GM21515 (cell line): Measurements from ENCODE around the gene ALDH1L2.

ENCODE experiments used
- ATAC-seq: cut with Tn5 transposase; IDR thresholded peaks from one replicate; pipeline ENCODE4 v1.9.1; 2021; ENCODE audit not compliant: unreplicated experiment

The ALDH1L2 gene

DNA sequence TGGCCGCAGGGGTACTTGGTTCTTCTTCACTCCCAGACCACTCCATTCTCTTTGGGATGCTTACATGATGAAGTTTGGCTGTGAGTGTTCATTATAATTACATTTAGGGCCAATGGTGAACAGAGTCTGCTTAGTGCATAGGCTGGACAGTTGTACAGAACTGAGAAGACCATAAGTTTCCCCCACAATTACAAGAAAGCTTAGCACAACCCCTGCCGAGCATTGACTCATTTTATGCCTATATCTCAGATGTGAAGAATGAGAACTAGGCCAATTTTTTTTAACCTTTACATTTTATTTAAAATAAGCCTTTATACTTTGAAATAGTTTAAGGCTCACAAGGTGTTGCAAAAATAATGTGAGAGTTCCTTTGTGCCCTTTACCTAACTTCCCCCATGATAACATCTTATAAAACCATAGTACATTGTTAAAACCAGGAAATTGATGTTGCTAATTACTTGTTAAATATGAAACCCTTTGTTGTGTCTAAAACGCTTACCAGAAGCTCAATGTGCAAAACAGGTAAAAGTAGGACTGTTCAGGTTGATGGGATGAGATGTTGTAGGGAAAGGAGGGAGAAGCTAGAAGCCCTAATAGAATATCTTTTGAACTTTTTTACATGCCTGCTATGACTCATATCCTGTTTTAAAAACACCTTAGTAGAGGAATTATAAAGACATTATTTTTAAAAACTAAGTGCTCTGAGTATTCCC, 47.2 kb downstream of the ALDH1L2 start:
- ATAC-seq: no peak

DNA sequence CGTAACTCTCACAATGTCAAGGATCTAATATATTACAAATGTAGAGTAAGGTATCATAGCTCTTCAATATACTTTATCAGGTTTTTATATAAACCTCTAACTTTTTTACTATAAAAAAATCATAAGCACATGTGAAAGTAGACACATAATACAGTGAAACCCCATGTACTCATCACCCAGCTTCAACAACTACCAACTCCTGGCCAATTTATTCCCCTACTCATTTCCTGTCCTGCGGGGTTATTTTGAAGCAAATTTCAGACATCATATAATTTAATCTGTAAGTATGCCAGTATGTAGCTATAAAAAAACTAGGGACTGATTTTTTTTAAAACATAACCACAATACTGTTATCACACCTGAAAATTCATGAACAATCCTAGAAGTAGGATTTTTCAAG, 50.4 kb downstream of the ALDH1L2 start:
- no peak for ATAC-seq

DNA sequence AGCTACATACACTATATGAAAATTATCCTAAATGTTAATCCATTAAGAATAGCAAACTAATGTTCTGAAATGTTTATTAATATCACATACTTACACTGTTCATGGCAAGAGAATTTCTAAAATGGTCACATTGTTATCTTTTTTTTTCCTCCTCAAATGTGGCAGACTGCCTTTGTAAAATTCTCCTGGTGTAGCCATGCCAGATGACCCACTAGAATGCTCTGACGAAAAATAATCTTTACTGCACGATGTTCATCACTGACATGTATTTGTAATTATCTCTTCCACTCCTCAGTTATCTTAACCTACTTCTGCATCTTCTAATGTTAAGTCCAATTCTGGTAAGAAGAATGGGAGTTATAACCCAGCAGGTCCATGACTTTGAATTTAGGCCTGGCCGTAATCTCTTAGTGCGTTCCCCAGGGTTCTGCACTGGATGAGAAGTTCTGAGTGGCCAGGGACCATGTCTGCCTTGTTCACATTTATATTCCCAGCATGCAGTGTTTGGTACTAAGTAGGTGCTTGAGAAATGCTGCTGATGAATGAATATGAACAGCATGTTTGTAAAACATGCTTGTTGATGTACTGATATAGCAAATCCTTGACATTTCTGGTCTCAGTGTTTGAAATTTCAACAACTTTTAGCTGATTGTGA, 51.4 kb downstream of the ALDH1L2 start:
- ATAC-seq: no peak

DNA sequence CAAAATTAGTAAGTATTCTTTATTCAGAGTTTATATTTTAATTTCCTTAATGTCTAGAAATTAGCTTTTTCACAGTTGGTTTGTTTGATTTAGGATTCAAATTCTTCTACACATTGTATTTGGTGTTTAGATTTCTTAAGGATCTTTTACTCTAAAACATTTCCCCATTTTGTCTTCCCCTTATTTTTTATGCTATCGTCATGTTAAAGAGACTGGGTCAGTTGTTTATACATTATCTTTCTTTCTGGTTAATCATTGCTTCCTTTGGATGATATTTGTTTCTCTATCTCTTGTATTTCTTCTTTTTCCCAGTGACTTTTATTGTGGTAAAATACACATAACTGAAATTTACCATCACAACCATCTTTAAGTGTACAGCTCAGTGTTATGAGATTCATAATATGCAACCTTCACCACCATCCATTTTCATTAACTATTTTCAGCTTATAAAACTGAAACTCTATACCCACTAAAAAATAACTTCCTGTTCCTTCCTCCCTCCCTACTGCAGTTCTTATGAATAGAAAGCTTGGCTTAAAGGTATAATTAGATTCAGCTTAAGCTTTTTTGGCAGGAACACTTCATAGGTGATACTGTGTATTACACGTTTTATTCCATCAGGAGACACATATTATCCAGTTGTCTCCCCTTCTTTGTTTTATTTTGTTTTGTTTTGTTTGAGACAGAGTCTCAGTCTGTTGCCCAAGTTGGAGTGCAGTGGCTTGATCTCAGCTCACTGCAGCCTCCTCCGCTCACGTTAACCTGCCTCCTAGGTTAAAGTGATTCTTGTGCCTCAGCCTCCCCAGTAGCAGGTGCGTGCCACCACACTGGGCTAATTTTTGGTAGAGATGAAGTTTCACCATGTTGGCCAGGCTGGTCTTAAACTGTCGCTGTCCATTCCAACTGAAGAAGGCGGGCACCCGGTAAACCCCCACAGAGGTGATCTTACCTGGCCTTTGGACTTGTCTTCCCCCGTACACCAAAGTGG, 53.1 kb downstream of the ALDH1L2 start:
- ATAC-seq: peak; percentile 88

DNA sequence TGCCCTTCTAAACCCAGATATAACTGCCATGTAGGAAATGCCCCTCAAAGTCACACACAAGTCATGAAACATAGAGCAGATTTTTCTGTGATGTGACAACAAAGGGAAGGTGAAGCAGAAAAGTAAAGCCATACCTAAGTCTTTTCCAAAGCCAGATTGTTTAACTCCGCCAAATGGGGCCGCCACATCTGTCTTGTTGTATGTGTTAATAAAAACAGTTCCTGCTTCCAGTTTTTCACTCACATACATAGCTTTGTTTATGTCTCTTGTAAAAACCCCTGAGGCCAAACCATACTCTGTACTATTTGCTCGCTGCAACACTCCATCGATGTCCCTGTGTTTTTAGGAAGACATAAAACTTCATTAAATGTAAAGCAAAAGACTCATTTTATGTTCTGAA, 57.8 kb downstream of the ALDH1L2 start:
- no peak for ATAC-seq

DNA sequence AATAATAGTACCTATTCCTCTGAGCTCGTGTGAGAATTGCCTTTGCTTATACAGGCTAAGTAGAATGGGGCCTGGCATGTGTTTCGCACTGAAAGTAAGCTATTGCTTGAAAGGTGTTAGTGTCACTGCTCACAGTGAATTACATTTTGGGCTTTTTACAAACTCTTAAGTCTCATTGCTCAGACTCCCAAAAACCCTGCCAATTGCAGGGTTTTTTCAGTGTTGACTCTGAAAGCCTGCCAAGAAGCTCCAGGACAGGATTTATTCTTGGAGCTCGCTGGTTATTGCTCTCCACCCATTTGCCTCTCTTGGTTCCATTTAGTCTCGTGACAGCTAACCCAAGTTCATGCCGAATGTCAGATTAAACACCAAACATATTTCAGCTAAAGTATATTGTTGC, 58.4 kb downstream of the ALDH1L2 start:
- ATAC-seq: no peak

DNA sequence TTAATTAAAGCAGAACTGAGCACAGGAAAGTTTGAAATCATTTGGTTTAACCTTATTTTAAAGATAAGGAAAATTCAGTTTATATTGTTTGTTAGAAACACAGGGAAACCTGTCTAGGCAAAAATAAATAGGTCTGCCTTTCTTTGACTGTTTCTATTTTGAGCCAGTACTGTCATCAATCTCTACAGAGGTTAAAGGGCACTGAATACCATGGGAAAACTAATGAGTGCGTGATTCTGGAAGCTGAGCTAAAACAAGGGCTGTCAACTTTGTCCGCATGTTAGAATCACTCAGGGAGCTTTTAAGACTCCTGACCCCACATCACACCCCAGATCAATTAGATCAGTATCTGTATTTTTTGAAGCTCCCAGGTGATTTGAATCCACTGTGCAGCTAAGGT, 59.3 kb downstream of the ALDH1L2 start:
- no peak for ATAC-seq

DNA sequence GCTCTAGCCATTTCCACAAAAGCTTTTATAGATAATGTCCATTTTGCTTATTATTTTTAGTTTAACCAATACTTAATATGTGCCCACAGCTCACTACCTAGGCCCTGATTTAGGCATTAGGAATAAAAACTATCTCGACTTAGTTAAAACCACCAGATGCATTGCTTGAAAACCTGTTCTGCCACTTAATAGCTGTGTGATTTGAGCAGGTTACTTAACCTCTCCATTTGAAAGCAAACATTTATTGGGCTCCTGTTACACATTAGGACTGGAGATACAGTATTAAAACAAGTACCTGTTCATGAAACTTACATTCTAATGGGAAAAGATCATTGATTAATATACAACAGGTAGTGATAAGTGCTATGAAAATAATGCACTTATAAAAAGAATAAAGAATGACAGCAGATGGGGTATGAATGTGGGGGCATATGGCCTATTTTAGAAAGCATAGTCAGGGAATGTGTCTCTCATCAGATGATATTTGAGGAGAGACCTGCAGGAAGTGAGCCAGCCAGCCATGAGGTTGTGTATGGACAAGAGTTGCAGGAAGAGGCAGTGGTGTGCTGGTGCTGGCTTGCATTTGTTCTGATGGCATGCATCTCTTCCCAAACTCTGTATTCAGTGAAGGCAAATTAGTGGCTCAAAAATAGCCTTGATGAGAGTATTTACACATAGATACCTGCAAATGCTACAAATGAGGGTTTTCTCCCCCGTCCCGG, 63.9 kb downstream of the ALDH1L2 start:
- ATAC-seq: no peak

DNA sequence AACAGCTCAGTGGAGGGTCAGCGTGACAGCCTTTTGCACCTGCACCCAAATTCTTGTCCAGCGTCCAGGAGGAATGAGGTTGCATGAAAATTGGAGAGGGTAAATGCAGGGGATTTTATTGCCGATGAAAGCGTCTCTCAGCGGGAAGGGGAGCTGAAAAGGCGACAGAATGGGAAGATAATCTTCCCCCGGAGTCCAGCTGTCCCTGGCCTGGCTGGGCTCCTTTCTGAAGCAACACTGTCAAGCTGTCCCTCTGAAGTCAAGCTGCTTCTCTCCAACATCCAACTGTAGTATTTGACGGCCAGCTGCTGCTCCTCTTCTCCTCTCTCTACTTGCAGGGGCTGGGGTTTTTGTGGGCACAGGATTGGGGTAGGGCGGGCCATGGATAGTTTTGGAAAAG, 65.5 kb downstream of the ALDH1L2 start:
- ATAC-seq: no peak

DNA sequence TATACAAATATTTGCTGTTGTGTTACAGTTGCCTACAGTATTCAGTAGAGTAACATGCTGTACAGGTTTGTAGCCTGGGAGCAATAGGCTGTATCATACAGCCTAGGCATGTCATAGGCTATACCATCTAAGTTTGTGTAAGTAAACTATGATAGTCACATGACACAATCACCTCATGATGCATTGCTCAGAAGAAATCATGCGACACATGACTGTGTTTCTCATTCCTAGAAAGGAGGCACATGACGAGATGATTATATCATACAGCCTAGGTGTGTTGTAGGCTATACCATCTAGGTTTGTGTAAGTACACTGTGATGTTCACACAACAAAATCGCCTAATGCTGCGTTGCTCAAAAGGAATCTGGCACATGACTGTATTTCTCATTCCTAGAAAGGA, 66.2 kb downstream of the ALDH1L2 start:
- ATAC-seq: no peak

DNA sequence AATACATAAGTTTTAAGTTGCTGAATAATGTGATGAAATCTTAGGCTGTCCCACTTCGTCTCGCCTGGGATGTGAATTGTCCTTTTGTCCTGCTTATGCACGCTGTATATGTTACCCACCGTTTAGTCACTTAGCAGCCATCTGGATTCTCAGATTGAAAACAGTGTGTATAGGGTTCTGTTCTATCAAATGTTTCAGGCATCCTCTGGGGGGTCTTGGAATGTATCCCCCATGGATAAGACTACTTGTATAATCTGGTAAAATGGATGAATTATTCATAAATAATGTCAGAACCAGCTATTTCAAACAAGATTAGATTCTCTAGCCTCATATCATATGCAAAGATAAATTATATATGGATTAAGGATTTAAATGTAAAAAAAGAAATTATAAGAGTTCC, 68.7 kb downstream of the ALDH1L2 start:
- no peak for ATAC-seq

DNA sequence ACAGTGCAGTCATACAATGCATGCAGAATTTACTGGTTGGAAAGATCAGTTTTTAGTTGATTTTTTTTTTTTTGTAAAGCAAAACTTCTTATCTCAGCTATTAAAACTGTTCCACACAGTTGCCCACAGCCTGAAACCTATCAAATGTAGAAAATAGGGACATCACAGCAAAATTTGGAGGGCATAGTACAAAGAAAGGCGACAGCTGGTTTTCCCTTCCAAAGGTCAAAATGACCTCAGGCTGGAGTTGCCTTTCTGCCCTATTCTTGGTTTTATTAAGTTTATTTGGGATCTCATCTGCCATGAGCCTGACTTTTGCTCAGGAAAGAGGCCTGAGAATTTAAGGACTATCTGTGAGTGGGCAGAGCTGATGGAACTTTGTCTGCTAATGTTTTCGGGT, 69.7 kb downstream of the ALDH1L2 start:
- no peak for ATAC-seq

DNA sequence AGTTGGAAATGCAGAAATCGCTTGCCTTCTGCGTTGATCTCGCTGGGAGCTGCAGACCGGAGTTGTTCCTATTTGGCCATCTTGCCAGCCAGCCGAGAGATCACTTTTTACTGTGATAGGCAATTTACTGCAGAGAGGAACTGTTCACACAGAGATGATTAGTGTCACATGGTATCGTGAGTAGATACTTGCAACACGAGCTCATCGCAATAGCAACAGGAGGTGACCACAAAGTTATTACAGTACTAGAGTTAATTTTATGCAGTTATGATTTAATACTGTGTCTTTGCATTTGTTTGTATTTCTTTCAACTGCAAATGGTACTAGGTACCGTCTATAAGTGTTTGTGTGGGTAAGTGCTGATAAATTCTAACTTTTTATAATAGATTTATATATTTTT, 70.4 kb downstream of the ALDH1L2 start:
- ATAC-seq: no peak

DNA sequence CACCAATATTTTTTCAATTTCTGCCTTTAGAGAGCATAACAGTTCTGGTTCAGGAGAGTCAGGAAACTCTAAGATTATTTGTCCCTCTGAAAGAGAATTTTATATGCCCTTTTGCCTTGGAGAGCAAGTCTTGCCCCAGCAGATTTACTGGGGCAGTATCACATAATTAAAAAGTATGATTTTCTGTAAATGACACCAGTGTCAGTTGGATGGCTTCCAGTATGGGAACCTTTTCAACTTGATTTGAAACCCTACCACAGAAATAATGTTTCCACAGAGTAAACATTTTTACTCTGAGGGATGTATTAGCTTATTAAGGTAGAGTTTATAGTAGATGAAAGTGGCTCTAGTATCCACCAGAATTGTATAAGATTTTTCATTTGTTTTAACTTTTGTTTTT, 82.8 kb downstream of the ALDH1L2 start:
- ATAC-seq: no peak

DNA sequence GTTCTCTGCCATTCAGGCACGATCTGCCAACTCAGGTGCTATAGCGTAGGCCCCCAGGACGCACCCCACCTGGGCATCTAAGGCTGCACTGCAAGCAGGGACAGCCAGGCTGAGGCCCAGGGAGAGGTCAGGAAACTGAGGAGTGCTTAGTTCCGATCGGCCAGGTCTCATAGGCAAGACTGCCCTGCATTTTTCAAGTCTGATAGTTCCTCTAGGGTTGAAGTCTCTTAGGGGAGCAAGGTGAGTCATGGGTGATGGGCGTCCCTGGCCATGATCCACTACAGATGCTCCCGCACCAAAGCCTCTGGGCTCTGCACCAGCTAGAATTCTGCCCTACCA, 84.9 kb downstream of the ALDH1L2 start:
- ATAC-seq: no peak

DNA sequence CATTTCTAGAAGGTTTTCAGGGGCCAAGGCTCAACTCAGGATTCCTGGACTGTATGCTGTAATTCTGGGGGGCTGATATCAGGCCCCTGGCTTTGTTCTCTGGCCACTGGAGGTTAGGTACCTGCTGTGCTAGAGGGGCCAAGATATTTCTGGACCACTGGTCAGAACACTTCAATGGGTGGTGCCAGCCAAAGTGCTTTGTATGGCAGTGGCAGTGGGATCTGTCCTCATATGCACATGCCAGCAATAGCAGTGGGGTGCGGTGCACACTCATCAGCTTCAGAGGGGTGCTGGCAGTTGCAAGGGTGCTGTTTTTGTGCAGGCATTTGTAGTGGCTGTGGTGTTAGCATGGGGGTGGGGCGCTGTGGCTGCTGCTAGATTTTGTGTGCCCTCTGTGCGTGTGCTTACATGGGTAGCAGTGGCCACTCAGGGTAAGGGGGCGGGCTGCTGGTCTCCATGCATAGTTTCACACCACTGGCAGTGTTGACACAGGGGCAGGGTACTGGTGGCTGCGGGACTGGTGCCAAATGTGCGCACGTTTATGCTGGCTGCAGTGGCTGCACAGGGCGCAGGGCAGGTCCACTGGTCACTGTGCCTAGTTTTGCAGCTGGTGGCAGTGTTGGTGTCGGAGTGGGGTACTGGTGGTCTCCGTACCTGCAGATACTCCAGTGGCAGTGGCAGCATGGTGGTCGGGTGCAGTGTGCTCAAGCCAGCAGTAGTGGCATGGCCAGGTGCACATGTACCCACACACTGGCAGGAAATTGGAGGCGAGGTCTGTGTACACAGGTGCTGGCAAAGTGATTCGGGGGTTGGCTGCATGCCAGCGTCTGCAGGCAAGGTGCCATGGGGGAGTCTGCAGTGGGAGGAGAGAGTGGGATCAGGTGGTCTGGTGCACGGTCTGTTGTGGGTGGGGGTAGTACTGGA, 85.6 kb downstream of the ALDH1L2 start:
- ATAC-seq: no peak

DNA sequence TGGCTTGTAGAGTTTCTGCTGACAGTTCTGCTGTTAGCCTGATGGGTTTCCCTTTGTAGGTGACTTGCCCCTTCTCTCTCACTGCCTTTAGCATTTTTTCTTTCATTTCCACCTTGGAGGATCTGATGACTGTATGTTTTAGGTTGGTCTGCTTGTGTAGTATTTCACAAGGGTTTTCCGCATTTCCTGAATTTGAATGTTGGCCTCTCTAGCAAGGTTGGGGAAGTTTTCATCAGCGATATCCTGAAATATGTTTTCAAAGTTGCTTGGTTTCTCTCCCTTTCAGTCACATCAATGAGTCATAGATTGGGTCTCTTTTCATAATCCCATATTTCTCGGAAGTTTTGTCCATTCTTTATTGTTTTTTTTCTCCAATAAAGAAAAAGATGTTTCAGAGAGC, 86.7 kb downstream of the ALDH1L2 start:
- ATAC-seq: no peak

DNA sequence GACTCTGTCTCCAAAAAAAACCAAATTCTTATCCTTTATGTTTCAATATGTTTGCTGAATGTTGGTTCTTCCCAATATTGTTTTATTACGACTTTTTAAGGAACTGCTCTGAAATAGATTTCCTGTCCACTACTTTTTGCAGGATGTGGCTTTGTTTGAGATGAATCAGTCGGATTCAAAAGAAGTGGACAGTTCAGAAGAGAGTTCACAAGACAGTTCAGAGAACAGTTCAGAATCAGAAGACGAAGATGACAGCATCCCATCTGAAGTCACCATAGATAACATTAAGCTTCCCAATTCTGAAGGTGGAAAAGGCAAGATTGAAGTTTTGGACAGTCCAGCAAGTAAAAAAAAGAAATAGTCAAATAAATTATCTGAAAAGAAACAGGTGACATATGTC, 89.9 kb downstream of the ALDH1L2 start:
- no peak for ATAC-seq

DNA sequence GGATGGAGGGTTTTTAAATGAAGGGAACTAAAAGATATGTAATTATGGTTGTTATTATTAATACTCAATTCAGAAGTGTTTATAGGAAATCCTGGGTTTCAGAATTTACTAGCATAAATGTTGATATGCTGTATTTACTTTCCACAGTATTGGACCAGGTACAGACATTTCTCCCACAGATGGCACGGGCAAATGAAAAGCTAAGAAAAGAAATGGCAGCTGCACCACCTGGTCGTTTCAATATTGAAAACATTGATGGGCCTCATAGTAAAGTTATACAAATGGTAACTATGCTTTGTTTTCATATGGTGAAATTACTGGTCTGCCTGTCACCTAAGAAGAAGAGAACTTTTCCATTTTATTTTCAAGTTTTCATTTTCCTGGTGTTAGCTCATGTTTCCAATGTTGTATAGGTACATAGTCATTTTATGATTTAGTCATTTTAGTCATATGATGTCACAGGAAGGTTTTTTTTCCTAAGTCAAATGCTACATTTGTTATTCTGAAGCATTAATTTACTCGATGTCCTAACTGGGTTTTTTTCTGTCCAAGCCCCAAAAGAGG, 92.6 kb downstream of the ALDH1L2 start:
- ATAC-seq: no peak

DNA sequence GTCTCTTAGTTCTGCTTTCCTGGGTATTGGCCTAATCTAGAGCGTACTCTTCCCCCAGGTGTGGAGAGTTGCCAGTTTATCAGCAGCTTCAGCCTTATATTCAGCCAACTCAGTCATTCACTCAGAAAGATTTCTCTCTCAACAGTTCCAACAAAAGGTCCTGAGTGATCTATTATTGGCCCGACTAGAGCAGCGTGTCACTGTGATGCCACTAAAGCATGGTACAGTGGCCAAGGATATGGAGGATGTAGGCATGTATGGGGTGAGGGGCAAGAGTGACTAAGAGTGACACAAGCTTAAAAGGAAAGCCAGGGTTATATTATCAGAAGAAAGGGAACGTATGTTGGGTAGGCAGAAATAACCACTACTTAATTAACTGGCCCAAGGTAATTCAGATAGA, 93.3 kb downstream of the ALDH1L2 start:
- no peak for ATAC-seq
